Transverse colon (tissue), 4 donors: ENCODE results near the gene DOK7. TPM values are rescaled to one million over a fixed set of nuclear protein-coding genes. Genes with fewer than 3 reads are reported as not detected.
"Not testable (repeated sequence)": the region's sequence is repeated elsewhere in the genome, so short reads cannot be mapped to it uniquely, and the experiment has no call there.

ENCODE experiments used
- DNase-seq: peaks from one replicate; pipeline ENCODE4 v3.0.0-alpha.2; 2019
- H3K27ac ChIP-seq, 4 donors: fragments of 200-600 bp; sonication (generic); 2 replicates each; pipeline ENCODE4 v1.5.1; 2016 to 2018; ENCODE audit warnings: inconsistent platforms in 4 of 4
- H3K27me3 ChIP-seq: fragments of 200-600 bp; sonication (generic); 2 replicates; pipeline ENCODE4 v1.5.1; 2017; ENCODE audit warnings: inconsistent platforms
- H3K36me3 ChIP-seq, 4 donors: fragments of 200-600 bp; sonication (generic); 2 replicates each; pipeline ENCODE4 v1.5.1; 2017 to 2019; ENCODE audit warnings: inconsistent platforms in 4 of 4
- H3K4me1 ChIP-seq, 4 donors: fragments of 200-600 bp; sonication (generic); 2 replicates each; pipeline ENCODE4 v1.5.1; 2017 to 2020; ENCODE audit warnings: inconsistent platforms in 4 of 4
- H3K4me3 ChIP-seq, 4 donors: fragments of 200-600 bp; sonication (generic); 1 replicate in 1 of 4; 2 replicates in 3 of 4; pipeline versions ENCODE4 v1.5.1 to v1.6.1; 2017 to 2019; ENCODE audit warnings: inconsistent platforms in 4 of 4
- H3K9me3 ChIP-seq, 2 donors: fragments of 200-600 bp; sonication (generic); 2 replicates each; pipeline ENCODE4 v1.5.1; 2017 to 2019; ENCODE audit warnings: inconsistent platforms in 2 of 2
- WGBS, 2 donors: methylation state at CpG; one replicate each; pipeline ENCODE4 v1.1.5; 2018; ENCODE audit warnings: low coverage in 1 of 2; 5-methylcytosine and 5-hydroxymethylcytosine counted together
- in situ Hi-C, 4 donors: fragments of 200-750 bp; cut with MboI; loops; one replicate each; pipeline versions ENCODE4 v1.15.0 to v1.15.1; 2017; ENCODE audit warnings: low sequenced_read_pairs in 3 of 4, low pct_ligation_motif_present in 1 of 4, low pct_unique_long_range_greater_than_20kb in 1 of 4
- intact Hi-C: fragments of 100-400 bp; cut with DNase I; formaldehyde crosslinking; loops from one replicate; pipeline ENCODE4 v1.15.1; 2023; ENCODE audit warnings: low total_unique reads
- total RNA-seq, 4 donors: library from RNA; depleted of rRNA; stranded (reverse); fragments of >200 nt; gene quantifications; one replicate each; pipeline ENCODE4 v1.1.0, GENCODE V29; 2016

The DOK7 gene
- total RNA-seq, 4 donors from 2014 or later = 0.27 to 0.95 TPM; not detected in 2

GRCh38 chr4:3543415-3543814, 80.3 kb downstream of the DOK7 start:
- H3K9me3 ChIP-seq, H3K4me1 ChIP-seq, intact Hi-C loops, H3K27ac ChIP-seq, H3K4me3 ChIP-seq, H3K36me3 ChIP-seq, H3K27me3 ChIP-seq, DNase-seq, in situ Hi-C loops: not testable (repeated sequence)
- 71 to 82% methylated on average over 1 to 6 of the region's 8 CpGs for WGBS, 2 donors

Other genes with a start within 250 kb of the DOK7 start
- gene MSANTD1, start 214.1 kb upstream of the DOK7 start, total RNA-seq = 1 to 10 TPM in 1 of 4 donors, under 1 TPM in 2, not detected in 1; 0.68 to 1.3 (median 0.80) TPM
- 10 to 100 TPM; 12.4 to 77.4 (median 17.3) TPM for gene RGS12, start 170.3 kb upstream of the DOK7 start, total RNA-seq
- gene HGFAC, start 21.3 kb upstream of the DOK7 start, total RNA-seq = not detected
- gene LRPAP1, start 69.1 kb downstream of the DOK7 start, total RNA-seq = 100 to 1,000 TPM in 3 of 4 donors, 10 to 100 TPM in 1; 98.6 to 140 (median 115) TPM